Measurements from ENCODE around the gene PNP. TPM values are rescaled to one million over a fixed set of nuclear protein-coding genes. Genes with fewer than 3 reads are reported as not detected.
A peak's percentile ranks its signal among the peaks of the same experiment; 100 is the strongest.

The PNP gene
- 1 to 10 TPM; 1.6 to 7.5 (median 3.0) TPM for total RNA-seq

DNA sequence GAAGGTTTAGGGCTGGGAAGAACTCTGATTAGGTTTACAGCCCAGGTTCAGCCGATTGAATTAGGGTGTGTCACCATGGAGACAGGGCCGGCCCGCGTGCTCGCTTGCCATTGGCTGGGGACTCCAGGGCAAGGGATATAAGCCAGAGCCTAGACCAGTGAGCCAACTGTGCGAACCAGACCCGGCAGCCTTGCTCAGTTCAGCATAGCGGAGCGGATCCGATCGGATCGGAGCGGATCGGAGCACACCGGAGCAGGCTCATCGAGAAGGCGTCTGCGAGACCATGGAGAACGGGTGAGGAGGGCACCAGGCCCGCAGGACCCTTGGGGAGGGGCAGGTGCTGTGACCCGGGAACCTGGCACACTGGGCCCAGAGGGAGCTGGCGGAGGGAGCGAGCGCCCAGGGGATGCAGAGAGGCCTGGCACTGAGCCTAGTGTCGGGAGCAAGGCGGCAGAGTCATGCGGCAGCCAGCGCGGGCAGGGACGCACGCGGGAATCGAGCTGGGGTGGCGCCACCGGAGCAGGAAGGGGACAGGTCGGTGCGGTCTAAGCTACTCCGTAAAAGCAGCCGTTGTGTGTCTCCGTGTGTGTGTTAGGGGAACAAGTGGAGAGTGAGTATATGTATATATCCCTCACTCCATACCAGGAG, at the start of gene PNP:
Gene PNP (plus strand): TSS at position 165 of the 648 bp plus-strand sequence. CDS start 119 bp downstream, at position 284.
- ATAC-seq: peak; percentile 78 to 86
- in situ Hi-C loops (cut with MboI; ENCODE audit: low sequenced_read_pairs in 4 of 4) (loop anchor here (10.0 to 25.0 kb wide), 4 partner anchors 55 to 568 kb away; partner anchors contain the start of genes CCNB1IP1 (in 3 of the 4), PARP2 (in 3 of the 4), ANG (in 1 of the 4) and NDRG2 (in 1 of the 4)), intact Hi-C loops (cut with DNase I; ENCODE audit: low total_unique reads) (no loop called here)
- Histone ChIP-seq H3K4me1 (peaks cover 7 to 17% of the 10 kb centered on the region in 2 donors), H3K36me3 (peaks cover 0 to 11% of the 10 kb centered on the region in 2 donors), H3K27ac (peak within 1 kb of the TSS; percentile 74 to 80 (median 76)), H3K27me3 (no peaks in the 10 kb centered on the region), H3K9me3 (no peaks in the 10 kb centered on the region), H3K4me3 (peak within 1 kb of the TSS; percentile 65 to 95 (median 69))
- TF ChIP-seq, protein P1, sequence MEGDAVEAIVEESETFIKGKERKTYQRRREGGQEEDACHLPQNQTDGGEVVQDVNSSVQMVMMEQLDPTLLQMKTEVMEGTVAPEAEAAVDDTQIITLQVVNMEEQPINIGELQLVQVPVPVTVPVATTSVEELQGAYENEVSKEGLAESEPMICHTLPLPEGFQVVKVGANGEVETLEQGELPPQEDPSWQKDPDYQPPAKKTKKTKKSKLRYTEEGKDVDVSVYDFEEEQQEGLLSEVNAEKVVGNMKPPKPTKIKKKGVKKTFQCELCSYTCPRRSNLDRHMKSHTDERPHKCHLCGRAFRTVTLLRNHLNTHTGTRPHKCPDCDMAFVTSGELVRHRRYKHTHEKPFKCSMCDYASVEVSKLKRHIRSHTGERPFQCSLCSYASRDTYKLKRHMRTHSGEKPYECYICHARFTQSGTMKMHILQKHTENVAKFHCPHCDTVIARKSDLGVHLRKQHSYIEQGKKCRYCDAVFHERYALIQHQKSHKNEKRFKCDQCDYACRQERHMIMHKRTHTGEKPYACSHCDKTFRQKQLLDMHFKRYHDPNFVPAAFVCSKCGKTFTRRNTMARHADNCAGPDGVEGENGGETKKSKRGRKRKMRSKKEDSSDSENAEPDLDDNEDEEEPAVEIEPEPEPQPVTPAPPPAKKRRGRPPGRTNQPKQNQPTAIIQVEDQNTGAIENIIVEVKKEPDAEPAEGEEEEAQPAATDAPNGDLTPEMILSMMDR (IDR thresholded peaks at IDR 0.05 in 4 of 5, conservative IDR thresholded peaks at IDR 0.05 in 1 of 5): no peak
- TF ChIP-seq POLR2A (IDR thresholded peaks at IDR 0.05): peak; percentile 79 to 82
- peak; percentile 63 to 67 for DNase-seq

- TF ChIP-seq, protein P1 (IDR thresholded peaks at IDR 0.05 in 4 of 5, conservative IDR thresholded peaks at IDR 0.05 in 1 of 5): no peak
- no peak for TF ChIP-seq POLR2A (IDR thresholded peaks at IDR 0.05)
- Histone ChIP-seq H3K36me3 (no peaks in the 10 kb centered on the region), H3K4me3 (no peak overlapping the region), H3K9me3 (no peaks in the 10 kb centered on the region), H3K27me3 (no peaks in the 10 kb centered on the region), H3K4me1 (peaks cover 0 to 8% of the 10 kb centered on the region in 2 donors), H3K27ac (peak overlapping the region in 3 of 4 donors; percentile 23 to 54 (median 48))
- in situ Hi-C loops (cut with MboI; ENCODE audit: low sequenced_read_pairs in 4 of 4) (loop anchor here in 3 of 4 donors (10.0 to 25.0 kb wide), 2 partner anchors 45 to 193 kb away; partner anchors contain the start of genes PIP4P1 (in 1 of the 3) and PNP (in 1 of the 3)), intact Hi-C loops (cut with DNase I; ENCODE audit: low total_unique reads) (no loop called here)
- DNase-seq (no peak), ATAC-seq (no peak)
Measured at GRCh38 chr14:20419419-20419818, 49.8 kb upstream of the PNP start.

DNA sequence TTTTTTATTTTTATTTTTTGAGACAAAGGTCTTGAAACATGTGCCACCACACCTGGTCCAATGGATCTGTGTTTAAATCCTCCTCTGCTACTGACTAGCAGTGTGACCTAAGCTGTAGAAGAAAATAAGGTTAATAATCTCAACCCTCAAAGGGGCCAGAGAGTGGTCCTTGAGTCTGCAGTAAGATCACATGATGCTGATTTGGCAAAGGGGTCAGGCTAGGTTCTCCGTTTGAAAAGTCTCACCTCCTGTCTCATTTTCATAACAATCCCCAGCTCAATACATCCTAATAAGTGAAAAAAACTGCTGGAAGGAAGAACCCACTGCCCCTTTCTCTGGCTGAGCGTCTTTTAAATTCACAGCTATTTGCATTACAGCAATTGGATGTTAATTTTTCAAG, 47.9 kb upstream of the PNP start:
- Histone ChIP-seq H3K27ac (no peak overlapping the region), H3K9me3 (no peaks in the 10 kb centered on the region), H3K4me3 (no peak overlapping the region), H3K4me1 (peaks cover 0 to 8% of the 10 kb centered on the region in 2 donors), H3K36me3 (no peaks in the 10 kb centered on the region), H3K27me3 (no peaks in the 10 kb centered on the region)
- in situ Hi-C loops (cut with MboI; ENCODE audit: low sequenced_read_pairs in 4 of 4): loop anchor here in 2 of 4 donors (25.0 kb wide), 1 partner anchor 191 kb away; no protein-coding TSS in a partner anchor
- no peak for DNase-seq
- TF ChIP-seq POLR2A (IDR thresholded peaks at IDR 0.05): no peak
- TF ChIP-seq, protein P1 (IDR thresholded peaks at IDR 0.05 in 4 of 5, conservative IDR thresholded peaks at IDR 0.05 in 1 of 5): no peak
- intact Hi-C loops (cut with DNase I; ENCODE audit: low total_unique reads): no loop called here
- ATAC-seq: no peak

- intact Hi-C loops (cut with DNase I; ENCODE audit: low total_unique reads): no loop called here
- Histone ChIP-seq H3K27ac (no peak overlapping the region), H3K4me1 (peaks cover 5 to 8% of the 10 kb centered on the region in 2 donors), H3K4me3 (no peak overlapping the region), H3K27me3 (no peaks in the 10 kb centered on the region), H3K36me3 (no peaks in the 10 kb centered on the region), H3K9me3 (no peaks in the 10 kb centered on the region)
- in situ Hi-C loops (cut with MboI; ENCODE audit: low sequenced_read_pairs in 4 of 4): loop anchor here in 2 of 4 donors (25.0 kb wide), 1 partner anchor 189 kb away; no protein-coding TSS in a partner anchor
- DNase-seq (no peak), ATAC-seq (no peak)
- TF ChIP-seq, protein P1 (IDR thresholded peaks at IDR 0.05 in 4 of 5, conservative IDR thresholded peaks at IDR 0.05 in 1 of 5): no peak
- TF ChIP-seq POLR2A (IDR thresholded peaks at IDR 0.05): no peak
Measured at GRCh38 chr14:20422886-20423285, 46.3 kb upstream of the PNP start.

All from gastrocnemius medialis (tissue), 4 donors.